ENCODE results near the gene NAPA. TPM values are rescaled to one million over a fixed set of nuclear protein-coding genes. Genes with fewer than 3 reads are reported as not detected.

Gene NAPA
- total RNA-seq, 4 donors from 2014 or later, result 78.4 to 154 (median 105) TPM

- no peaks in the 10 kb centered on the region for H3K27me3 ChIP-seq
- no peak for DNase-seq
- peaks cover 0 to 84% (median 0%) of the 10 kb centered on the region in 3 donors for H3K36me3 ChIP-seq
- no peaks in the 10 kb centered on the region for H3K4me1 ChIP-seq
- no peak overlapping the region for H3K27ac ChIP-seq
- no peak for TF ChIP-seq POLR2A (IDR thresholded peaks at IDR 0.05)
- TF ChIP-seq, protein P1, sequence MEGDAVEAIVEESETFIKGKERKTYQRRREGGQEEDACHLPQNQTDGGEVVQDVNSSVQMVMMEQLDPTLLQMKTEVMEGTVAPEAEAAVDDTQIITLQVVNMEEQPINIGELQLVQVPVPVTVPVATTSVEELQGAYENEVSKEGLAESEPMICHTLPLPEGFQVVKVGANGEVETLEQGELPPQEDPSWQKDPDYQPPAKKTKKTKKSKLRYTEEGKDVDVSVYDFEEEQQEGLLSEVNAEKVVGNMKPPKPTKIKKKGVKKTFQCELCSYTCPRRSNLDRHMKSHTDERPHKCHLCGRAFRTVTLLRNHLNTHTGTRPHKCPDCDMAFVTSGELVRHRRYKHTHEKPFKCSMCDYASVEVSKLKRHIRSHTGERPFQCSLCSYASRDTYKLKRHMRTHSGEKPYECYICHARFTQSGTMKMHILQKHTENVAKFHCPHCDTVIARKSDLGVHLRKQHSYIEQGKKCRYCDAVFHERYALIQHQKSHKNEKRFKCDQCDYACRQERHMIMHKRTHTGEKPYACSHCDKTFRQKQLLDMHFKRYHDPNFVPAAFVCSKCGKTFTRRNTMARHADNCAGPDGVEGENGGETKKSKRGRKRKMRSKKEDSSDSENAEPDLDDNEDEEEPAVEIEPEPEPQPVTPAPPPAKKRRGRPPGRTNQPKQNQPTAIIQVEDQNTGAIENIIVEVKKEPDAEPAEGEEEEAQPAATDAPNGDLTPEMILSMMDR (IDR thresholded peaks at IDR 0.05), result no peak
- H3K9me3 ChIP-seq, result no peaks in the 10 kb centered on the region
- H3K4me3 ChIP-seq, result no peak overlapping the region
These were observed 22.1 kb downstream of the NAPA start for GRCh38 chr19:47492571-47493377.

- Histone ChIP-seq H3K4me1 (peaks cover 0 to 2% (median 0%) of the 10 kb centered on the region in 4 donors), H3K27ac (no peak overlapping the region), H3K27me3 (no peaks in the 10 kb centered on the region), H3K4me3 (no peak overlapping the region), H3K9me3 (no peaks in the 10 kb centered on the region), H3K36me3 (peaks cover 0 to 83% (median 0%) of the 10 kb centered on the region in 3 donors)
- TF ChIP-seq, protein P1 (IDR thresholded peaks at IDR 0.05), result no peak
- no peak for TF ChIP-seq POLR2A (IDR thresholded peaks at IDR 0.05)
- DNase-seq, result no peak
These were observed 22.7 kb downstream of the NAPA start for GRCh38 chr19:47492137-47492533.

- no peak for DNase-seq
- Histone ChIP-seq H3K36me3 (peaks cover 0 to 83% (median 0%) of the 10 kb centered on the region in 3 donors), H3K27me3 (no peaks in the 10 kb centered on the region), H3K9me3 (no peaks in the 10 kb centered on the region), H3K4me3 (no peak overlapping the region), H3K4me1 (peaks cover 0 to 5% (median 0%) of the 10 kb centered on the region in 4 donors), H3K27ac (no peak overlapping the region)
- TF ChIP-seq, protein P1 (IDR thresholded peaks at IDR 0.05), result no peak
- TF ChIP-seq POLR2A (IDR thresholded peaks at IDR 0.05), result no peak
These were observed 23.3 kb downstream of the NAPA start for GRCh38 chr19:47491358-47492136.

- Histone ChIP-seq H3K27ac (no peak overlapping the region), H3K4me3 (no peak overlapping the region), H3K27me3 (no peaks in the 10 kb centered on the region), H3K4me1 (peaks cover 0 to 5% (median under 1%) of the 10 kb centered on the region in 4 donors), H3K9me3 (no peaks in the 10 kb centered on the region), H3K36me3 (peaks cover 0 to 76% (median 0%) of the 10 kb centered on the region in 3 donors)
- no peak for DNase-seq
- TF ChIP-seq, protein P1 (IDR thresholded peaks at IDR 0.05), result no peak
- no peak for TF ChIP-seq POLR2A (IDR thresholded peaks at IDR 0.05)
These were observed 24.0 kb downstream of the NAPA start for GRCh38 chr19:47490847-47491246.

GRCh38 chr19:47490031-47490430, 24.8 kb downstream of the NAPA start:
- Histone ChIP-seq H3K9me3 (no peaks in the 10 kb centered on the region), H3K27ac (no peak overlapping the region), H3K36me3 (peaks cover 0 to 68% (median 0%) of the 10 kb centered on the region in 3 donors), H3K4me1 (peaks cover 0 to 8% (median 5%) of the 10 kb centered on the region in 4 donors), H3K4me3 (no peak overlapping the region), H3K27me3 (no peaks in the 10 kb centered on the region)
- TF ChIP-seq, protein P1 (IDR thresholded peaks at IDR 0.05), result no peak
- TF ChIP-seq POLR2A (IDR thresholded peaks at IDR 0.05), result no peak
- DNase-seq, result no peak
